HL-60 (cell line): Measurements from ENCODE around the gene TJP2.

Experiments used
- CTCF ChIP-seq: IDR thresholded peaks from one replicate; pipeline ENCODE4 v1.5.1; 2011; ENCODE audit warnings: low read length, control low read depth, inconsistent platforms; ENCODE audit not compliant: insufficient read depth
- POLR2AphosphoS5 ChIP-seq: IDR thresholded peaks from 2 replicates; pipeline ENCODE4 v1.6.1; 2012; ENCODE audit warnings: low read depth
- REST ChIP-seq: IDR thresholded peaks from 2 replicates; pipeline ENCODE4 v1.6.1; 2012; ENCODE audit warnings: low read depth; ENCODE audit not compliant: insufficient replicate concordance
- SPI1 ChIP-seq: IDR thresholded peaks from 2 replicates; pipeline ENCODE4 v1.6.1; 2012; ENCODE audit warnings: low read depth, mild to moderate bottlenecking, borderline replicate concordance

GRCh38 chr9:69307446-69308205, 133.5 kb downstream of the TJP2 start:
- TF ChIP-seq CTCF: no peak
- no peak for TF ChIP-seq POLR2AphosphoS5
- no peak for TF ChIP-seq SPI1
- no peak for TF ChIP-seq REST
